NCI-H460 (cell line): Measurements from ENCODE around the gene HAND1. TPM values are rescaled to one million over a fixed set of nuclear protein-coding genes. Genes with fewer than 3 reads are reported as not detected.
"Not testable (repeated sequence)": the region's sequence is repeated elsewhere in the genome, so short reads cannot be mapped to it uniquely, and the experiment has no call there.

Experiments used
- DNase-seq: peaks from one replicate; pipeline ENCODE4 v3.0.0-alpha.2; 2016; ENCODE audit warnings: low read depth; ENCODE audit errors: extremely low read depth
- polyA plus RNA-seq: library from polyadenylated mRNA; depleted of rRNA; stranded (reverse); fragments of >200 nt; gene quantifications from 2 replicates; pipeline ENCODE4 v1.2.3, GENCODE V29; 2014; cell fraction: nucleus; rRNA removed
- total RNA-seq: library from RNA; depleted of rRNA; stranded (reverse); fragments of >200 nt; shearing (Covaris generic); gene quantifications from 2 replicates; pipeline ENCODE4 v1.2.3, GENCODE V29; 2014; rRNA removed

Gene HAND1
- total RNA-seq, result not detected in 2 replicates
- not detected in 2 replicates for polyA plus RNA-seq

DNA sequence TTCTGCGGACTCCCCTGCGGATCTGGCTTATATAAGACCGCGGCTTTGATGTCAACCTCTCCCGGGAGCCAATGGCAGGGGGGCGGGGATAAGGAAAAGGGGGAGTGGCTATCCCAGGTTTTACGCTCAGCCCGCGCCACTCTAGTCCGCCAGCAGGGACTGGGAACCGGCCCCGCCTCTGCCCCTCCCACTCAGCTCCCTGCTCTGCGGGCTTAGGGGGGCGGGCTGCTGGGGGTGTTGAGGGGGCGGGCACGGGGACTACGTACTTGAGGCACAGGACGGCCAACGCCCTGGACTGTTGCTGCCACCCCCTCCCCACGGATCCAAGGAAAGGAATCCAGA lies at the start of gene HAND1:
TSS of gene HAND1 (minus strand) at position 4 of the 342 bp plus-strand sequence. CDS start 219 bp downstream, outside the sequence.
- peak; percentile 42 for DNase-seq

DNA sequence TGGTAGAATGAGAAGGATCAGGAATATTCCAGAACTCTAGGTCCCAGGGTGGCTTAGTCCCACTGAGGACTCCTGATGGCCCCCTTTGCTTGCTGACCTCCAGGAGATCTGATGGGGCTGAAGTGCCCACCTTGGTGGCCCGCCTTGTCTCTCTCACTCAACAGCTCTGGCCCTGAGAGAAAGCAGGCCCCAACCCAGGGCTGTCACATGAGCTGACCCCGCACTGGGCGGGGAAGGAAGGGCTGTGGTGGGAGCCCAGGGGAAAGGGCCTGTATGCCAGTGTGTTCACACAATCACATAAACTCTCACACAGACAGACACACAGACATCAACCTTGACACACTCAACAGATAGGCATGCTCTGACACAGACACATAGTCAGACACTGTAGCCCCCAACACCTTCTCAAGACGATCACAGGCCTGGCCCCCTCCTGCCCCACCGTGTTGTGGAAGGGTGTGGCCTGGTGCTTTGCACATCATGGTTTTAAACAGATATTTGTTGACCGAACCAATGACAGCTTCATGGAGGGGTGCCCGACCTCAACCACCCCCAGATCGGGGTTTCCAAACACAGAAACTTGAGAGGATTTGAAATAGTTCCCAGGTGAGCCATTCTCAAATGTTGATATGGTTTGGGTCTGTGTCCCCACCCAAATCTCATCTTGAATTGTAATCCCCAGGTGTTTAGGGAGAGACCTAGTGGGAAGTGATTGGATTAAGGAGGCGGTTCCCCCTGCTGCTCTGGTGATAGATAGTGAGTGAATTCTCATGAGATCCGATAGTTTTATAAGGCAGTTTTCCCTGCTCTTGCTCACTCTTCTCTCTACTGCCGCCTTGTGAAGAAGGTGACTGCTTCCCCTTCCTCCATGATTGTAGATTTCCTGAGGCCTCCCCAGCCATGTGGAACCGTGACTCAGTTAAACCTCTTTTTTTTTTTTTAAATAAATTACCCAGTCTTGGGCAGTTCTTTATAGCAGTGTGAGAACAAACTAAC lies 48.5 kb upstream of the HAND1 start:
- DNase-seq, result no peak

DNA sequence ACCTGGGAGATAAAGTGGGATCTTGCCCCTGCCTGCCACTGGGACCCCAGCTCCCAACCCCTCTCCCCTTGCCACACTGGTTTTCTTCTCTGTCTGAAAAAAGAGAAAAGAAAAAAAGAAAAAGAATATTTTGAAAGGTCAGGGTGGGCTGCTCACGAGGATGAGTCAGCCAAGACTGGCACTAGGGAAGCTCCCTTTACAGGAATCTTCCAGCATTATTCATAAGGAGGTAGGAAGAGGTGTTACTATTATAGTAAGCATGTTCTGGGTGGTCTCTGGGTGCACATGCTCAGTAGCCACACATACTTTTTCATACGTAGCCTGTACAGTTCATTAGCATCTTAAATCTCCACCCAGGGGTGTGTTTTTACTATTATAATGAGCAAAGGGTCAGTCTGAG lies 46.8 kb upstream of the HAND1 start:
- no peak for DNase-seq

DNA sequence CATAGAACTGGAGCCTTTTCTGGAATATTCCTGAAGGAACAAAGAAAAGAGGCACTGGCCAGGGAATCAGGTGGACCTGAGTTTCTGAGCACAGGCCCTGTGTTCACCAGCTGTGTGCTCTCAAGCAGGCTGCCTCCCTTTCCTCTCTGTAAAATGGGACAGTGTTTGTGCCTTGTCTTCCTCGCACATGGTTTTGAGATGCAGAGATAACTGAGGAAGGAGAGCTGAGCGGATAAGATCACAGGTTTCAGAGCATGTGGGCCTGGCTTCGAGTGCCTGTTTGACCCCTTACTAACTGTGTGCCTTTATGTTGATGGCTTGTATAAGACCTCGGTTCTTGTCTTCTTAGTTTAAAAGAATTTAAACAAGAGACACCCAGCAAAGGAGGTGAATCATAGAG lies 46.2 kb upstream of the HAND1 start:
- no peak for DNase-seq

DNA sequence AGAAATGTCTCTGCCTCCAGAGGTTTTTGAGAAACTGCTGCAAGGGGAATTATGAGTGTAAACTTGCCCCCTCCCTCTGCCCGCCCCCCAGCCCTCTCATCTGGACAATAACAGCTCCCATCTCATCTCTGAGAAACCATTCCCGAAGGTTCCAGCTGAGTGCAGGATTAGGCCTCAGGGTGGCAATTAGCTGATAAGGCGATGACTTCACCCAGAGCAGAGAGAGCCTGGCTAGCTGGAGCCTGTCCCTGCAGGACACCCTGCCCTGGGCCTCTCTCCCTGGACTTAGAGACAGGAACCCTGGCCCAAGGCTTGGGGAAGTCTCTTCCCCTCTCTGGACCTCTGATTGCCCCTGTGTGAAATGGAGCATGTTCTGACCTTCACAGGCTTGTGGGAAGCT lies 45.7 kb upstream of the HAND1 start:
- DNase-seq, result no peak

DNA sequence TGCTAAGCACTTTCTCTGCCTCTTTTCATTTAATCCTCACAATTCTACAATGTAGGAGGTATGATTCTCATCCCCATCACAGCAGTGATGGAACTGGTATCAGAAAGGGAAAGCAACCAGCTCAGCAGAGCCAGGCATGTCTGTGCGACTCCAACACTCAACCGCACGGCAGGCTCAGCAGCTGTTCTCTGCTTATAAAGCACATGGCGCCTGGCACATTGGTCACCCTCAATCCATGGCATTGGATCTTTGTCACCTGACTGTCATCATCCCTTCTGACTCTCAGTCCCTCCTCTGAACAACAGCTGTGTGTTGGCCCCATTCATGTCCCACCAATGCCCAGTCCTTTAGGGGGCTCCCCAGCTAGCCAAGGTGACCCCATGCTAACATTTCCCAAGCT lies 45.1 kb upstream of the HAND1 start:
- no peak for DNase-seq

DNA sequence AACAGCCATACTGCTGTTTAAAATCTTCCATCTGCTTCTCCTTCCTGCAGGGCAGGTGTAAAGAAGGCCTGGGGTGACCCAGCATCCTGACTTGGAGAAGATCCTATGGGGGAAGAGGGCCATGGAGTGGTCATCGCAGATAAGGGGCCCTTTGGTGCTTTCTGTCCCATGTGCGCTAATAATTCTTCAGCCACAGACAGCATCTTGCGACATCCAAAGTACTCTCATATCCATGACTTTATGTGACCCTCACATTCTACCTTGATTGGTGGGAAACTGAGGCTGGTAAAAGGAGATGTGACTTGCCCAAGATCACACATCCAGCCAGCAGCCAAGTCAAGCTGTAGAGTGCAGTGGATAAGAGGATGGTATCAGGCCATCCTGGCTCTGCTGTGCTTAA lies 44.3 kb upstream of the HAND1 start:
- no peak for DNase-seq

DNA sequence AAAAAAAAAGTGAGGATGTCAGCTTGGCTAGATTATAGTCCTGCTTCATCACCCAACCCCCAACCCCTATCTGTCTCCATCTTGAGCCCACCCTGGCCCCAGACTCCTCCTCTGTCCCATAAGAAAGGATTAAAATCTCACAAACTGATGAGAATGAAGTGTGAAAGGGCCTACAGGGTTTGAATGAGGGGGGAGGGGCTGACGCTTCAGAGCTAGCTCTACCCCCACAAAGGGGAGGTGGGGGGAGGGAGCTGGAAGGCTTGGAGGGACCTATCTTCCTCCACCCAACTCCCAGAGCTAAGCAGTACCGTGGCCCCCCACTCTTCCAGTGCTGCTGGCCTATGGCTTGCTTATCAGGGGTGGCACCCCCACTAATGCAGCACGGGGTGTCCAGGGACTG lies 43.7 kb upstream of the HAND1 start:
- no peak for DNase-seq

DNA sequence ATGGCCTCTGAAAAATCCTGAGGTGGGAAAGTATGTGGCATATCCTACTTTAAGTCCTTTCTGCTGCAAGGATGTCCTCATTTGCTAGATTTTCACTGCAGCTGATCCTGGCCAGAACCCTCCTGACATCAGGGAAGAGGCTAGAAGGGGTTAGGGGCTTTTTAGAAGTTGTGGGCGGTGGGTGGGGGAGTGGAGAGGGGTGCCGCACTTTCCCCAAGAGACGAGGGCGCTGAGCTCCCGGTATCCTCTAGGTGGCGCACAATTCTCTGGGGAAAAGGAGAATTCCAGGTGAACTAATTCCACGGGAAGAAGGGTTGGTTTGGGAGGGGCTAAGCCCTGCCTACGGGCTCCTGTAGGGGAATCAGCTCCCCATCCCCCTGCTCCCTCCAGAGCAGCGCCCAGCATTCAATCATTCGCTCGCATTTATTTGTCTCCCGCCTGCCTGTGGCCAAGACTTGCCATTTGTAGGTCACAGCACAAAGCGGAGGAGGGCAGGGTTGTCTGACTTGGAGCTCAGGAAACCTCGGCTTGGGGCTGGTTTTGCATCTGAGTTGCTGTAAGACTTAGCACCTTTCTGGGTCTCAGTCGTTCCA lies 42.9 kb upstream of the HAND1 start:
- DNase-seq, result peak; percentile 16

DNA sequence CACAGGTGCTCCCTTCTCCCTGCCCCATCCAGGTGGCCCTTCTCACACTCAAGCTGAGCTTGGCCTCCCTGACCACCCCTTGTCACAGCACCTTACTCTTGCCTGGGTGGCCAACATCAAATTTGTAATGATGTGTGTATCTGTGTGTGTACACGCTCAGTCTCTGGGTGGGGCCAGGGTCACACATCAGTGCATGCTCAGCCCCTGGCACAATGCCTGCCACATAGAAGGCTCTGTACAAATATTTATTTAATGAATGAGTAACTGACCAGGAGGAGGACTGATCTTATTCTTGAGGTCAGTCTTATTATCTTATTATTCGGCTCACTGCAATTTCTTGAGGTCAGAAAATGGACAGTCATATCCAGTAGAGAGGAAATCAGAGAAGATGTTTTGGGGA lies 41.3 kb upstream of the HAND1 start:
- DNase-seq, result peak; percentile 75

DNA sequence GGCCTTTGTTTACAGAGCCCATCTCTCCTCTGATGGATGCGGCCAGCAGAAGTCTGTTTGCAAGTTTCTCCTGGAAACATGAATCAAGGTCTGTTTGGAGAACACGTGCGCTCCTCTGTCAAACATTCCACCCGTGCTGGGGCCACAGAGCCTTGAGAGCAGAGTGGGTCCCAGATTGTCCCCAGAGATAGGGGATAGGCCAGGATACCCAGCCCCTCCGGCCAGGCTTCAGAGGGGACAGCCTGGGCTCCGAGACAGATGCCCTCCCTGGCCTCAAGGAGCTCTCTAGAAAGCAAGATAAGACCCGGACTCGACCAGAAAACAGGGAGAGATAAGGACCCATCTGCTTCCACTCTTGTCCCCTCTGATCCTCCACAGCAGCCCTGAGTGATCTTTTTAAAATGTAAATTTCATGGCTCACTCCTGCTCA lies 40.4 kb upstream of the HAND1 start:
- DNase-seq, result no peak

DNA sequence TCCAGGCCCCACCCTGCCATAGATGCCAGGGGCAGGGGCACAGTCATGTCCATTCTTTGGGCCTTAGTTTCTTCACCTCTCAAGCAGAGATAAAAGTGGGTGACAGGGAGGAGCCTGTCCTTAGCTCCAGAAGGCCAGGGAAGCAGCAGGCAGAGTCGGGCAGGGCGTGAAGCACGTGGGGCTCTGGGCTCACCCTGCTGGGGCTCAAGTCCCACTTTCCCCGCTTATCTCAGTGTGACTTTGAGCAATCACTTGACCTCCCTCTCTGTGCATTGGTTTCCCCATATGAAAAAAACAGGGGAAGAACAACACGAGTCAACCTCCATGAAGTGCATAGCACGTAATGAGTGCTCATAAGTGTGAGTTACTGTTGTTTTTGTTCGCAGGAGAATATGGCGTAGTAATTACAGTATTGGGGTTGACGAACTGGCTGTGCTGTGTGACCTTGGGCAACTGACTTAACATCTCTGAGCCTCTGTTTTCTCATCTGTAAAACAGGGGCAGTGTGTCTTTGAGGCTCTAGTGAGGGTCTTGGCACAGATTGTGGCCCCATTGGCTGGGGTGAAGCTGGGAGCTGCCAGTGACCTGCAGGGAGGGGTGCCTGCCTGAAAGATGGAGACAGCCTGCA lies 39.9 kb upstream of the HAND1 start:
- DNase-seq, result no peak

DNA sequence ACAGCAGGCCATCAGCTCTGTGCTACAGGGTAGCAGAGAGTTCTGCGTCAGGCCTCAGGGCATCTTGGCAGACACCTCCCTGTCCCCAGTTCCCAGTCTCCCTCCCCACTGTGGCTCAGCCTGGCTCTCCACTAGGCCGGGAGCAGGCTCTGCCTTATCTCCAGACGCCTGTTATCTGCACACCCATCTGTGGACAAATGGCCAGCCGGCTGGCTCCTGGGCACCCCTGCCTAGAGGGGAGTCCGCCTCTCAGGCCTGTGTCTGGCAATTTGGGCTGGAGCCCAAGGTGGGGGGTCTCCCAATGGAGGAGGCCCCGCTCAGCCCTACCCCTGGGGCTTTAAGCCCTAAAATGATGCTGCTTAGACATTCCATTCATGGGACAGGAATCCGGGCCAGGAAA lies 39.2 kb upstream of the HAND1 start:
- no peak for DNase-seq

DNA sequence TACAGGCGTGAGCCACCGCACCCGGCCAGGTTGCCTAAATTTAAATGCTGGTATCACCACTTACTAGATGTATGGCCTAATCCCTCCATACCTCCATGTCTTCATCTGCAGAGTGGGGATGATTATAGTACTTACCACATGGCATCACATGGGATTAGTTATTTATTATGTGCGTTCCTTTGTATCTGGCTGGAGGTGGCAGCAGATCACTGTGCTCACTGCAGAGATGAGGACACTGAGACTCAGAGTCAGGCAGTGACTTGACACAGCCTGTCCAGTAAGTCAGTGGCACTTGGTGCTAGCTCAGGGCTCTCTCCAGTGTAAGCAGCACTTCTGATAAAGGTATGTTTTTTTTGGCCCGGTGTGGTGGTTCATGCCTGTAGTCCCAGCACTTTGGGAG lies 38.4 kb upstream of the HAND1 start:
- no peak for DNase-seq

DNA sequence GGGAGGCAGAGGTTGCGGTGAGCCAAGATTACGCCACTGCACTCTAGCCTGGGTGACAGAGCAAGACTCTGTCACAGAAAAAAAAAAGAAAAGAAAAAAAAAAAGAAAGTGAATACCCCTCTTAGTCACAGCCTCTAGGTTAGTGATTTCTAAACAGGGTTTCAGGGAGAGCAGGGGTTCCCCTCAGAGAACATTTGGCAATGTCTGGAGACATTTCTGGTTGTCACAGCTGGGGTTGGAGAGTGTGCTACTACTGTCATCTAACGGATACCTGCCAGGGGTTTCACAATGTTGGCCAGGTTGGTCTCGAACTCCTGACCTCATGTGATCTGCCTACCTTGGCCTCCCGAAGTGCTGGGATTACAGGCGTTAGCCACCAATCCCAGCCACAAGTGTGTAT lies 37.5 kb upstream of the HAND1 start:
- DNase-seq, result not testable (repeated sequence)

DNA sequence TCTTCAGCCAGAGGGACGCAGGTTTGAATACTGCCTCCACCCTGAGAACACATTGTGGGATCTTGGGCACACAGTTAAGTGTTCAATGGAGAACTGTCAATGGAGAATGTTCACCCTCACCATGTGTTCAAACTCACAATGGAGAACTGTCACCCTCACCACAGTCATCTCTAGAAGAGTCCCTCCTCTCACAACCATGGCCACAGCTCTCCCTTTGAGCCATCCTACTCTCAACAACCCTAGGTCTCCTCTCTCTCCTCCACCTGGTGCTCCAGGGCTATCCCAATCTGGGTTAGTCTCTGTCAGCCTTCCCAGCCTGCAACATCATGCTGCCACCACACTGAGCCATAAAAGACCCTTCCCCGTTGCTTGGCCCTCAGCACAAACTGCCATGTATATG lies 36.3 kb upstream of the HAND1 start:
- DNase-seq, result no peak

DNA sequence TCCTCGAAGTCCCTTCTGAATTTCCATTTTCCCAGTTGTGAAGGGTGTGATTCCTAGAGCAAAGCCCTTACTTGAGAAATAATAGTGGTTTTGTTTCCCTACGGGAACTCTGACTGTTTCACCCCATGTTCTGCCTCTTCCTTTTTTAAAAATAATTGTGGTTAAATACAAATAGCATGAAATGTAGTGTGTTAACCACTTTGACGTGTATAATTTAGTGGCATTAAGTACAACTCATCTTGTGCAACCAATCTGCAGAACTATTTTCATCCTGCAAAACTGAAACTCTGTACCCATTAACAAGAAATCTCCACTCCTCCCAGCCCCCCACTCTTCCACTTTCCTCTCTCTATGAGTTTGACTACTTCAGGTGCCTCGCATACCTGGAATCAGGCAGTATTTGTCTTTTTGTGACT lies 35.6 kb upstream of the HAND1 start:
- no peak for DNase-seq

DNA sequence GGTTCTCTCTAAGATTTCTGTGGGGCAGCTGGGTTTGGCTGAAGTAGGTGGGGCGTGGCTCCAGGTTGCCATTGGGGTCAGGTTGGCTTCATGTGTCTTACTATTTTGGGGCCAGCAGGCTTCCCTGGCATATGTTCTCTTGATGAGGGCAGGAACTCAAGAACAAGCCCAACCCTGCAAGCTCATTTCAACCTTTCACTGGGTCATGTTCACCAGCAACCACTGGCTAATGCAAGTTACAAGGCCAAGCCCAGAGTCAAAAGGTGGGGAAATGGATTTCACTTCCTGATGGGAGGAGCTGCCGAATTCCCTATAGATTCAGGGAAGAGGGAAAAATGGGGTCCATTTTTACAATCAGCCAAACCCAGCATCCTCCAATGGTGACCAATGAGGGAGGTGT lies 34.0 kb upstream of the HAND1 start:
- DNase-seq, result no peak

DNA sequence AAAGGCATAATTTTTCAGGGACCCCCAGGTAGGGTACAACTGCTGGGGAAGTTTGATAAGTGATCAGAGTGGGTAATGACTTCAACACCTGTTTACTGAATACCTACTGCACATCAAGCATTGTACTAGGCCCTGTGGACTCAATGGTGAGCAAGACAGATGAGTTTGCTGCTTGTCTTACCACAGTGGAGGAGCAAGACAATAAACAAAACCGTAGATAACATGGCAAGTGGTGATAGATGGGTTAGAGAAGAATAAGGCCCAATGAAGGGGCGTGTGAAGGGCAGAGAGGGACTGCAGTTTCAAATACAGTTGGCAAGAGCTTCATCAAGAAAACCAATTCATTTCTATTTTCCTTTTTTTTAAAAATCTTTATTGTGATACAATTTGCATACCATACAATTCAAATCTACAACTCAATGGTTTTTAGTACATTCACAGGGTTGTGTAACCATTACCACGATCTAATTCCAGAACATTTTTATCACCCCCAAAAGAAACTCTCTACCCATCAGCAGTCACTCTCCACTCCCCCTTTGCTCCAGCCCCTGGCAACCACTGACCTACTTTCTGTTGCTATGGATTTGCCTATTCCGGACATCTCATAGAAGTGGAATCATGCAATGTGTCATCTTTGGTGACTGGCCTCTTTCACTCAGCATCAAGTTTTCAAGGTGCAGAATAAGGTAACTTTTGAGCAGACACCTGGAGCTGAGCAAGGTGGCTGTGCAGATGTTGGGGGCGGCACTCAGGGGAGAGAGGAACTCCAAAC lies 31.9 kb upstream of the HAND1 start:
- no peak for DNase-seq

DNA sequence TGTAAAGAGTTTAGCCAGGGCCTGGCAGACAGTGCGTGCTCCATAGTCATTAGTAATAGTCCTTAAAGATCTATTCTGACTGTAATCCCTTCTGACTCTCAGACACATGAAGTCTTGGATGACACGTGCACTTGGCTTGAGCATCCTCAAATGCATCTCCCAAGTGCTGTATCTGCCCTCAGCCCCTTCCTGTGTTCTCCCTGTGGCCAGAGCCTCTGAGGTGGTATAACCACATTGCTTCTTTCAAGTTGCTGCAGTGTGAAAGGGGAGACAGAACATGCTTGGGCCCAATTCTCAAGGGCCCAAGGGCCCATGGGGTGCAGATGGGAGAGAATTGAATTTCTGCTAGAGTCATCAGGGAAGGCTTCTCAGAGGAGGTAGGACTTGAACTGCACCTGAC lies 30.1 kb upstream of the HAND1 start:
- DNase-seq, result no peak

DNA sequence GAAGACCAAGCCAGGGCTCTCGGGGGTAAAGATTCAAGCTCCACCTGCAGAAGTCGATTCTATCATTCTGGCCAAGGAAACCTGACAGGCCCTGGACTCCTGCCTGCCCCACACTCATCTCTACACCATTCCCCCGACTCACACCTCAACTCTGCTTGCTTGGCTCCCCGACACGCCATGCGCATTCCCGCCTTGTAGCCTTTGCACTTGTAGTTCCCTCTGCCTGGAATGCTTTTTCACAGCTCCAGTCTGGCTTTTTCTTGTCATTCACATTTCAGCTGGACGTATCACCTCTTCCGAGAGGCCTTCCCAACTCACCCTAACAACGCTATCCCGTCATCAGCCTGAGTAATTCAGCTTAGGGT lies 28.7 kb upstream of the HAND1 start:
- DNase-seq, result no peak
